ENCODE data around the gene WDR20. TPM values are rescaled to one million over a fixed set of nuclear protein-coding genes. Genes with fewer than 3 reads are reported as not detected.

WDR20 gene
- total and polyA plus RNA-seq, 2 donors (not counting 1 experiment from before 2014, with no cell fraction given), result 12.4 to 64.0 TPM

- Histone ChIP-seq H4K20me1 (ENCODE audit: control insufficient read depth, insufficient read depth, low read length, poor library complexity, severe bottlenecking) (no peaks in the 10 kb centered on the region), H3K4me1 (ENCODE audit: control insufficient read depth in 2 of 2, insufficient read depth in 2 of 2, low read length in 2 of 2) (no peaks in the 10 kb centered on the region), H2AFZ (ENCODE audit: insufficient read depth, low read depth, low read length, poor library complexity, severe bottlenecking) (no peak overlapping the region), H3K4me3 (ENCODE audit: control extremely low read depth in 1 of 5, extremely low read depth in 1 of 5, insufficient read depth in 1 of 5, low read depth in 2 of 5, low read length in 4 of 5) (no peak overlapping the region), H3K36me3 (replicated peaks in 1 of 2; ENCODE audit: control extremely low read depth in 1 of 2, control insufficient read depth in 1 of 2, extremely low read depth in 1 of 2, insufficient read depth in 2 of 2, low read length in 1 of 2) (no peaks in the 10 kb centered on the region), H3K9ac (ENCODE audit: low read length) (no peak overlapping the region), H3K79me2 (ENCODE audit: control insufficient read depth, insufficient read depth, low read length) (no peaks in the 10 kb centered on the region), H3K27me3 (replicated peaks in 1 of 4; ENCODE audit: control extremely low read depth in 1 of 4, control insufficient read depth in 3 of 4, insufficient read depth in 4 of 4, low read length in 3 of 4) (no peaks in the 10 kb centered on the region), H3K9me3 (ENCODE audit: control extremely low read depth in 1 of 3, control insufficient read depth in 2 of 3, insufficient read depth in 1 of 3, low read length in 2 of 3) (peaks cover 0 to 19% (median 10%) of the 10 kb centered on the region in 3 donors), H3K4me2 (replicated peaks; ENCODE audit: low read depth, low read length, poor library complexity, severe bottlenecking) (no peak overlapping the region), H3K27ac (ENCODE audit: low read length in 2 of 2) (no peak overlapping the region)
- intact Hi-C loops (cut with micrococcal nuclease), result no loop called here
- no peak overlapping the region for H3K27ac Mint-ChIP-seq
- DNase-seq, result no peak
- no peak overlapping the region for H3K4me3 Mint-ChIP-seq
- no peak for TF ChIP-seq EZH2 (IDR thresholded peaks at IDR 0.05; ENCODE audit: borderline replicate concordance, insufficient read depth, low read depth, low read length, poor library complexity, severe bottlenecking)
- TF ChIP-seq CTCF (IDR thresholded peaks at IDR 0.05), result no peak
- no peaks in the 10 kb centered on the region for H3K27me3 Mint-ChIP-seq
- no peaks in the 10 kb centered on the region for H3K4me1 Mint-ChIP-seq
- CTCF ChIA-PET, result interaction anchor here (1.4 kb wide), 1 partner anchor 15 kb away, joined by 3 read pairs; no protein-coding TSS in a partner anchor
- WGBS (ENCODE audit: insufficient coverage), result 100% methylated on average over 1 of the region's 1 CpG
- peaks cover 3% of the 10 kb centered on the region for H3K9me3 Mint-ChIP-seq (ENCODE audit: insufficient read depth)
- no peak for ATAC-seq (ENCODE audit: low read depth)
- POLR2A ChIA-PET, result no interaction called here
Measured at GRCh38 chr14:102120888-102121287, 18.8 kb upstream of the WDR20 start.

GRCh38 chr14:102121567-102121966 is 18.1 kb upstream of the WDR20 start:
- H3K79me2 ChIP-seq (ENCODE audit: control insufficient read depth, insufficient read depth, low read length), result no peaks in the 10 kb centered on the region
- no peaks in the 10 kb centered on the region for H3K4me1 ChIP-seq (ENCODE audit: control insufficient read depth in 2 of 2, insufficient read depth in 2 of 2, low read length in 2 of 2)
- no peaks in the 10 kb centered on the region for H3K36me3 ChIP-seq (replicated peaks in 1 of 2; ENCODE audit: control extremely low read depth in 1 of 2, control insufficient read depth in 1 of 2, extremely low read depth in 1 of 2, insufficient read depth in 2 of 2, low read length in 1 of 2)
- H3K4me3 Mint-ChIP-seq, result no peak overlapping the region
- DNase-seq (no peak), ATAC-seq (ENCODE audit: low read depth) (no peak)
- peaks cover 3% of the 10 kb centered on the region for H3K9me3 Mint-ChIP-seq (ENCODE audit: insufficient read depth)
- H3K27ac Mint-ChIP-seq, result no peak overlapping the region
- no peaks in the 10 kb centered on the region for H3K27me3 Mint-ChIP-seq
- H3K4me2 ChIP-seq (replicated peaks; ENCODE audit: low read depth, low read length, poor library complexity, severe bottlenecking), result no peak overlapping the region
- no peaks in the 10 kb centered on the region for H4K20me1 ChIP-seq (ENCODE audit: control insufficient read depth, insufficient read depth, low read length, poor library complexity, severe bottlenecking)
- H3K9me3 ChIP-seq (ENCODE audit: control extremely low read depth in 1 of 3, control insufficient read depth in 2 of 3, insufficient read depth in 1 of 3, low read length in 2 of 3), result peaks cover 0 to 15% (median 10%) of the 10 kb centered on the region in 3 donors
- no CpG with 5 or more reads among the region's 1 CpG for WGBS (ENCODE audit: insufficient coverage)
- intact Hi-C loops (cut with micrococcal nuclease), result no loop called here
- H3K27me3 ChIP-seq (replicated peaks in 1 of 4; ENCODE audit: control extremely low read depth in 1 of 4, control insufficient read depth in 3 of 4, insufficient read depth in 4 of 4, low read length in 3 of 4), result no peaks in the 10 kb centered on the region
- POLR2A ChIA-PET, result no interaction called here
- no peak overlapping the region for H3K4me3 ChIP-seq (ENCODE audit: control extremely low read depth in 1 of 5, extremely low read depth in 1 of 5, insufficient read depth in 1 of 5, low read depth in 2 of 5, low read length in 4 of 5)
- CTCF ChIA-PET, result interaction anchor here (0.5 to 1.4 kb wide), 2 partner anchors 15 to 946 kb away, joined by 3 read pairs; no protein-coding TSS in a partner anchor
- H3K9ac ChIP-seq (ENCODE audit: low read length), result no peak overlapping the region
- TF ChIP-seq EZH2 (IDR thresholded peaks at IDR 0.05; ENCODE audit: borderline replicate concordance, insufficient read depth, low read depth, low read length, poor library complexity, severe bottlenecking), result no peak
- no peak for TF ChIP-seq CTCF (IDR thresholded peaks at IDR 0.05)
- no peaks in the 10 kb centered on the region for H3K4me1 Mint-ChIP-seq
- H2AFZ ChIP-seq (ENCODE audit: insufficient read depth, low read depth, low read length, poor library complexity, severe bottlenecking), result no peak overlapping the region
- H3K27ac ChIP-seq (ENCODE audit: low read length in 2 of 2), result no peak overlapping the region
